Measurements from ENCODE around the gene SLC9A8.

Gene SLC9A8

GRCh38 chr20:49792611-49793010, 20.0 kb upstream of the SLC9A8 start:
- Histone ChIP-seq H3K9me3 (ENCODE audit: severe bottlenecking) (no peaks in the 10 kb centered on the region), H3K4me1 (ENCODE audit: insufficient read depth, poor library complexity, severe bottlenecking) (no peaks in the 10 kb centered on the region), H3K27me3 (ENCODE audit: insufficient read depth, poor library complexity, severe bottlenecking) (no peaks in the 10 kb centered on the region), H3K27ac (ENCODE audit: poor library complexity, severe bottlenecking) (no peak overlapping the region), H3K36me3 (ENCODE audit: low read depth) (no peaks in the 10 kb centered on the region), H3K4me3 (ENCODE audit: severe bottlenecking) (no peak overlapping the region)
- no peak for TF ChIP-seq CTCF (IDR thresholded peaks at IDR 0.05; ENCODE audit: poor library complexity, severe bottlenecking)
- DNase-seq (ENCODE audit: low spot score) (no peak), ATAC-seq (ENCODE audit: low read depth) (no peak)

- no peaks in the 10 kb centered on the region for H3K27me3 ChIP-seq (ENCODE audit: insufficient read depth, poor library complexity, severe bottlenecking)
- no peak overlapping the region for H3K27ac ChIP-seq (ENCODE audit: poor library complexity, severe bottlenecking)
- no peaks in the 10 kb centered on the region for H3K36me3 ChIP-seq (ENCODE audit: low read depth)
- H3K4me3 ChIP-seq (ENCODE audit: severe bottlenecking) = no peak overlapping the region
- no peak for DNase-seq (ENCODE audit: low spot score)
- H3K4me1 ChIP-seq (ENCODE audit: insufficient read depth, poor library complexity, severe bottlenecking) = no peaks in the 10 kb centered on the region
- TF ChIP-seq CTCF (IDR thresholded peaks at IDR 0.05; ENCODE audit: poor library complexity, severe bottlenecking) = no peak
- peak; percentile 57 for ATAC-seq (ENCODE audit: low read depth)
- no peaks in the 10 kb centered on the region for H3K9me3 ChIP-seq (ENCODE audit: severe bottlenecking)
Observed at GRCh38 chr20:49794336-49795134, 18.1 kb upstream of the SLC9A8 start.

GRCh38 chr20:49795135-49795424, 17.5 kb upstream of the SLC9A8 start:
- Histone ChIP-seq H3K9me3 (ENCODE audit: severe bottlenecking) (no peaks in the 10 kb centered on the region), H3K4me3 (ENCODE audit: severe bottlenecking) (no peak overlapping the region), H3K27ac (ENCODE audit: poor library complexity, severe bottlenecking) (no peak overlapping the region), H3K36me3 (ENCODE audit: low read depth) (no peaks in the 10 kb centered on the region), H3K4me1 (ENCODE audit: insufficient read depth, poor library complexity, severe bottlenecking) (no peaks in the 10 kb centered on the region), H3K27me3 (ENCODE audit: insufficient read depth, poor library complexity, severe bottlenecking) (no peaks in the 10 kb centered on the region)
- ATAC-seq (ENCODE audit: low read depth) = no peak
- TF ChIP-seq CTCF (IDR thresholded peaks at IDR 0.05; ENCODE audit: poor library complexity, severe bottlenecking) = no peak
- no peak for DNase-seq (ENCODE audit: low spot score)

- H3K9me3 ChIP-seq (ENCODE audit: severe bottlenecking) = no peaks in the 10 kb centered on the region
- H3K27me3 ChIP-seq (ENCODE audit: insufficient read depth, poor library complexity, severe bottlenecking) = no peaks in the 10 kb centered on the region
- no peak for DNase-seq (ENCODE audit: low spot score)
- no peaks in the 10 kb centered on the region for H3K4me1 ChIP-seq (ENCODE audit: insufficient read depth, poor library complexity, severe bottlenecking)
- TF ChIP-seq CTCF (IDR thresholded peaks at IDR 0.05; ENCODE audit: poor library complexity, severe bottlenecking) = no peak
- ATAC-seq (ENCODE audit: low read depth) = no peak
- H3K27ac ChIP-seq (ENCODE audit: poor library complexity, severe bottlenecking) = no peak overlapping the region
- H3K36me3 ChIP-seq (ENCODE audit: low read depth) = no peaks in the 10 kb centered on the region
- H3K4me3 ChIP-seq (ENCODE audit: severe bottlenecking) = no peak overlapping the region
Observed at GRCh38 chr20:49796600-49797343, 15.9 kb upstream of the SLC9A8 start.

- Histone ChIP-seq H3K27ac (ENCODE audit: poor library complexity, severe bottlenecking) (no peak overlapping the region), H3K4me1 (ENCODE audit: insufficient read depth, poor library complexity, severe bottlenecking) (no peaks in the 10 kb centered on the region), H3K36me3 (ENCODE audit: low read depth) (no peaks in the 10 kb centered on the region), H3K27me3 (ENCODE audit: insufficient read depth, poor library complexity, severe bottlenecking) (no peaks in the 10 kb centered on the region), H3K9me3 (ENCODE audit: severe bottlenecking) (no peaks in the 10 kb centered on the region), H3K4me3 (ENCODE audit: severe bottlenecking) (no peak overlapping the region)
- ATAC-seq (ENCODE audit: low read depth) (no peak), DNase-seq (ENCODE audit: low spot score) (no peak)
- TF ChIP-seq CTCF (IDR thresholded peaks at IDR 0.05; ENCODE audit: poor library complexity, severe bottlenecking) = no peak
Observed at GRCh38 chr20:49797344-49797615, 15.3 kb upstream of the SLC9A8 start.

All from RWPE2 (cell line).